WERI-Rb-1 (cell line): ENCODE measurements around the gene TTC5.
"Not testable (repeated sequence)": the region's sequence is repeated elsewhere in the genome, so short reads cannot be mapped to it uniquely, and the experiment has no call there.

Experiments used
- DNase-seq: peaks from one replicate; pipeline ENCODE4 v3.0.0-alpha.2; 2020
- H3K27ac ChIP-seq: fragments of 250-450 bp; sonication (Bioruptor Pico); 2 replicates; pipeline ENCODE4 v1.5.1; 2020; ENCODE audit warnings: mild to moderate bottlenecking, moderate library complexity
- H3K27me3 ChIP-seq: fragments of 250-450 bp; sonication (Bioruptor Pico); 2 replicates; pipeline ENCODE4 v1.5.1; 2021; ENCODE audit warnings: mild to moderate bottlenecking, low read depth, moderate library complexity; ENCODE audit not compliant: insufficient read depth, severe bottlenecking
- H3K36me3 ChIP-seq: fragments of 250-450 bp; sonication (Bioruptor Pico); 2 replicates; pipeline ENCODE4 v1.5.1; 2020; ENCODE audit warnings: mild to moderate bottlenecking, moderate library complexity
- H3K4me3 ChIP-seq: 2 replicates; pipeline ENCODE4 v1.5.1; 2011; ENCODE audit warnings: low read depth, mild to moderate bottlenecking, control low read depth, low read length
- H3K9me3 ChIP-seq: fragments of 250-450 bp; sonication (Bioruptor Pico); 2 replicates; pipeline ENCODE4 v1.5.1; 2021; ENCODE audit warnings: mild to moderate bottlenecking, moderate library complexity; ENCODE audit not compliant: severe bottlenecking
- TF ChIP-seq, protein P1 (sequence below): IDR thresholded peaks from 2 replicates; pipeline ENCODE4 v1.5.1; 2011; ENCODE audit warnings: low read depth, mild to moderate bottlenecking, control low read depth, inconsistent platforms, low read length

The TTC5 gene

DNA sequence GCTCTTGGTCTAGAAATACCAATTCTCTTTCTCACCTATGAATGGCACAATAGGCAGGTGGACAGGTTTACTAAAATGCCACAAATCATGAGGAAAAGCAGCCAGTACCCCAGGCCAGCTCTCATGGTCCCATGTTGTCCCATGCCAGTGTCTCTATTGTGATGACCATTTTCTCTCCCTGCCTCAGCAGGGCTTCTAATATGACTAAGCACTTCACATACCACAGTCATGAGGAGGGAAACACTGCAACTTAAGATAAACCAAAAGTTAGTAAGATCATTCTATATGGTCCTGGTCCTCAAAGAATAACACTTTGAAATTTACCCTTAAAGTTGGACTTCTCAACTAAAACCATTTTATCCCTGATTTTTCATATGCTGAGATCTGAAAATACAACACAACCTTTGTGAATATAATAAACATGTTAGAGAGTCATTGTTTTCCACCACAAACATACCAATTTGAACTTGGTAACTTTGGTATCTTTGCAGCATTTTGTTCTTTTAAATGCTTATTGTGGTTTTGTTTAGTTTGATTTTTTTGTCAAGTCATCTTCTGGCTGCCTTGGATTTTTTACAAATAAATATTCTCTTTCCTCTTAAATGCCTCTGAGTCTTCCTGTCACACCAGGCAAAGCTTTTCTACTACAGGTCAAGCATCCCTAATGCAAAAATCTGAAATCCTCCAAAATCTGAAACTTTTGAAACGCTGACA lies 3.6 kb downstream of the TTC5 start:
- H3K9me3 ChIP-seq = no peaks in the 10 kb centered on the region

DNA sequence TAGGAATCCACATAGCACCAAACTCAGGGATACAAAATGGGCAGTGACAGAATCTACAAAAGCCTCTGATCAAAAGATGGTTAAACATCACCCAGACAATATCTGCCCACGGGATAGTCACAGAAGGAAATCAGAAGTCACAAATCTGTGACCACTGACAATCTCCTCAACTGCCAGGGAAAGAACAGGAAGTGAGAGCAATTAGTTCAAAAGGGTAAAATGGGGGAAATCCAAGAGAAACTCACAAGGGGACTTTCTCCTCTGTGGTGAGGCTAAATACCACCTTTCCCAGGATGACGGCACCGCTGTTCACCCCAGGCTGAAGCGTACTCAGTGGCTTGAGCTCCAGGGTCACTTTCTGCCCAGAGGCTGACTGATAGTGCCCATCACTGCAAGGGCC lies 10.7 kb downstream of the TTC5 start:
- no peak overlapping the region for H3K27ac ChIP-seq
- H3K27me3 ChIP-seq = no peaks in the 10 kb centered on the region
- H3K36me3 ChIP-seq = peaks cover 43% of the 10 kb centered on the region
- DNase-seq = no peak
- TF ChIP-seq, protein P1, sequence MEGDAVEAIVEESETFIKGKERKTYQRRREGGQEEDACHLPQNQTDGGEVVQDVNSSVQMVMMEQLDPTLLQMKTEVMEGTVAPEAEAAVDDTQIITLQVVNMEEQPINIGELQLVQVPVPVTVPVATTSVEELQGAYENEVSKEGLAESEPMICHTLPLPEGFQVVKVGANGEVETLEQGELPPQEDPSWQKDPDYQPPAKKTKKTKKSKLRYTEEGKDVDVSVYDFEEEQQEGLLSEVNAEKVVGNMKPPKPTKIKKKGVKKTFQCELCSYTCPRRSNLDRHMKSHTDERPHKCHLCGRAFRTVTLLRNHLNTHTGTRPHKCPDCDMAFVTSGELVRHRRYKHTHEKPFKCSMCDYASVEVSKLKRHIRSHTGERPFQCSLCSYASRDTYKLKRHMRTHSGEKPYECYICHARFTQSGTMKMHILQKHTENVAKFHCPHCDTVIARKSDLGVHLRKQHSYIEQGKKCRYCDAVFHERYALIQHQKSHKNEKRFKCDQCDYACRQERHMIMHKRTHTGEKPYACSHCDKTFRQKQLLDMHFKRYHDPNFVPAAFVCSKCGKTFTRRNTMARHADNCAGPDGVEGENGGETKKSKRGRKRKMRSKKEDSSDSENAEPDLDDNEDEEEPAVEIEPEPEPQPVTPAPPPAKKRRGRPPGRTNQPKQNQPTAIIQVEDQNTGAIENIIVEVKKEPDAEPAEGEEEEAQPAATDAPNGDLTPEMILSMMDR = no peak
- no peaks in the 10 kb centered on the region for H3K9me3 ChIP-seq
- H3K4me3 ChIP-seq = no peak overlapping the region

More for the DNA sequence above, 3.6 kb downstream of the TTC5 start:
- Histone ChIP-seq H3K27ac (no peak overlapping the region), H3K4me3 (no peak overlapping the region), H3K27me3 (no peaks in the 10 kb centered on the region), H3K36me3 (peaks cover 22% of the 10 kb centered on the region)
- DNase-seq = no peak
- TF ChIP-seq, protein P1 = no peak

DNA sequence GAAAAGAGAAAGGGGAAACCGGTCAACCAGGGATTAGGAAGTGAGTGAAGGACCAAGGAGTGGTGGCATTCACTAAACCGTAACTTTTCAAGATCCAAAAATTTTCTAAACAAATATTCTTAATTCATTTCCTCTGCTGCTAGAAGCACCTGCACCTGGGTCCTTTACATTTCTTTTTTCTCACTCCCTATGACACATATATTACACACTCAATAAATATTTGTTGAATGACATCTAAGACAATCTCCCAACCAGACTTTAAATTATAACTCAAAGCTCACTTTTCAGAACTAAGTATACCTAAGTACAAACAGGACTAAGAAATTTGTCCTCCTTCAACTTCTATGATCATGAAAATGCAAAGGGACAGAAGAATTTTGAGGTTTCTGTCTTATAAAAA lies 11.1 kb downstream of the TTC5 start:
- Histone ChIP-seq H3K27me3 (no peaks in the 10 kb centered on the region), H3K27ac (no peak overlapping the region), H3K4me3 (no peak overlapping the region), H3K36me3 (peaks cover 41% of the 10 kb centered on the region), H3K9me3 (no peaks in the 10 kb centered on the region)
- TF ChIP-seq, protein P1 = no peak
- DNase-seq = no peak

DNA sequence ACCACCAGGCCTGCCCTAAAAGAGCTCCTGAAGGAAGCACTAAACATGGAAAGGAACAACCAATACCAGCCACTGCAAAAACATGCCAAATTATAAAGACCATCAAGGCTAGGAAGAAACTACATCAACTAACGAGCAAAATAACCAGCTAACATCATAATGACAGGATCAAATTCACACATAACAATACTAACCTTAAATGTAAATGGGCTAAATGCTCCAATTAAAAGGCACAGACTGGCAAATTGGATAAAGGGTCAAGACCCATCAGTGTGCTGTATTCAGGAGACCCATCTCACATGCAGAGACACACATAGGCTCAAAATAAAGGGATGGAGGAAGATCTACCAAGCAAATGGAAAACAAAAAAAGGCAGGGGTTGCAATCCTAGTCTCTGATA lies 23.8 kb downstream of the TTC5 start:
- not testable (repeated sequence) for H3K27me3 ChIP-seq, H3K9me3 ChIP-seq, H3K36me3 ChIP-seq, H3K27ac ChIP-seq, H3K4me3 ChIP-seq, DNase-seq

DNA sequence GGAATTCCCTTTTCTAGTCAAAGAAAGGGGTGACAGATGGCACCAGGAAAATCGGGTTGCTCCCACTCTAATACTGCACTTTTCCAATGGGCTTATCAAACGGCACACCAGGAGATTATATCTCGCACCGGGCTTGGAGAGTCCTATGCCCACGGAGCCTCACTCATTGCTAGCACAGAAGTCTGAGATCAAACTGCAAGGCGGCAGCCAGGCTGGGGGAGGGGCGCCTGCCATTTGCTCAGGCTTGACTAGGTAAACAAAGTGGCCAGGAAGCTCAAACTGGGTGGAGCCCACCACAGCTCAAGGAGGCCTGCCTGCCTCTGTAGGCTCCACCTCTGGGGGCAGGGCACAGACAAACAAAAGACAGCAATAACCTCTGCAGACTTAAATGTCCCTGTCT lies 25.5 kb downstream of the TTC5 start:
- not testable (repeated sequence) for H3K27ac ChIP-seq, H3K36me3 ChIP-seq, H3K4me3 ChIP-seq, H3K27me3 ChIP-seq, H3K9me3 ChIP-seq
- DNase-seq = peak; percentile 7

DNA sequence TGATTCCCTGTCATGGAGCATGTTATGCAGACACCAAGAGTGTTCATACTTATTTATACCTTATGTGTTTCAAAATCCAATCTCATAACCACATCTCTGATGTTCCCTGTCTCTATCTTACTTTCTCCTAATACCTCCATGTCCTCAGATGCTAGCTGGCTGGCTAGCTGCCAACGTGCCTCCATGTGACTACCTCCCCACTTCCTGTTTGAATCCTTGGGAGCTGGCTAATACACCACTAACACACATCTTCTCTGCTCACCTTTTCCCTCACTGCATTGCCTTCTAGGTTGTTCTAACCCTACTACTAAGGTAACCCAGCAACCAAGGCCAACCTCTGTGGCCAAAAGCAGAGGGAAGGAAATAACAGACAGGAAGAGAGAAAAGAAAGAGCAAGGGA lies 27.3 kb downstream of the TTC5 start:
- TF ChIP-seq, protein P1 = no peak
- H3K36me3 ChIP-seq = no peaks in the 10 kb centered on the region
- no peak overlapping the region for H3K4me3 ChIP-seq
- no peak for DNase-seq
- no peaks in the 10 kb centered on the region for H3K9me3 ChIP-seq
- no peaks in the 10 kb centered on the region for H3K27me3 ChIP-seq
- no peak overlapping the region for H3K27ac ChIP-seq

DNA sequence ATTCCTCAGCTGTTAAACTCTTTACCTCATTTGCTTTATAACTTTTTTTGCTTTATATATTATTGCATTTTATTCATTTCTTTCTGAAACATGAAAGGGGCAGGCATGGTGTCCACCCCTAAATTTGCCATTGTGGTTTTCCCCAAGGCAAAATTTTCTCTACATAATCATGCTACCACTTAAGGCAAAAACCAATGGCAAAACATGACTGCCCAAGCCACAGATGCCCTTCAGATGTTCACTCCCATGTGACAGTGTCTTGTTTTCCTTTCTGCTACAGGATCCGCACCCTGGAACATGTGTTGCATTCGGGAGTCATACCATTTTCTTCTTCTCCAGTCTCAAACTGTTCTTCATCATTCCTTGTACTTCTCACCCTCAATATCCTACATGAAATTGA lies 28.3 kb downstream of the TTC5 start:
- Histone ChIP-seq H3K36me3 (no peaks in the 10 kb centered on the region), H3K9me3 (no peaks in the 10 kb centered on the region), H3K27me3 (no peaks in the 10 kb centered on the region), H3K27ac (no peak overlapping the region), H3K4me3 (no peak overlapping the region)
- TF ChIP-seq, protein P1 = no peak
- DNase-seq = no peak
